Globus pallidus (tissue), 1 donor: ENCODE measurements around the gene MFRP.

ENCODE experiments used
- DNase-seq: peaks from one replicate; pipeline ENCODE4 v3.0.0-alpha.2; 2015; ENCODE audit warnings: low spot score

MFRP gene

GRCh38 chr11:119338318-119338890 is 8.1 kb downstream of the MFRP start:
- DNase-seq, result peak; percentile 84

- no peak for DNase-seq
Observed at GRCh38 chr11:119337581-119338317, 8.8 kb downstream of the MFRP start.

GRCh38 chr11:119336744-119337469 is 9.6 kb downstream of the MFRP start:
- no peak for DNase-seq

GRCh38 chr11:119335655-119336543 is 10.6 kb downstream of the MFRP start:
- peak; percentile 53 for DNase-seq

GRCh38 chr11:119335091-119335654 is 11.3 kb downstream of the MFRP start:
- DNase-seq, result no peak

DNA sequence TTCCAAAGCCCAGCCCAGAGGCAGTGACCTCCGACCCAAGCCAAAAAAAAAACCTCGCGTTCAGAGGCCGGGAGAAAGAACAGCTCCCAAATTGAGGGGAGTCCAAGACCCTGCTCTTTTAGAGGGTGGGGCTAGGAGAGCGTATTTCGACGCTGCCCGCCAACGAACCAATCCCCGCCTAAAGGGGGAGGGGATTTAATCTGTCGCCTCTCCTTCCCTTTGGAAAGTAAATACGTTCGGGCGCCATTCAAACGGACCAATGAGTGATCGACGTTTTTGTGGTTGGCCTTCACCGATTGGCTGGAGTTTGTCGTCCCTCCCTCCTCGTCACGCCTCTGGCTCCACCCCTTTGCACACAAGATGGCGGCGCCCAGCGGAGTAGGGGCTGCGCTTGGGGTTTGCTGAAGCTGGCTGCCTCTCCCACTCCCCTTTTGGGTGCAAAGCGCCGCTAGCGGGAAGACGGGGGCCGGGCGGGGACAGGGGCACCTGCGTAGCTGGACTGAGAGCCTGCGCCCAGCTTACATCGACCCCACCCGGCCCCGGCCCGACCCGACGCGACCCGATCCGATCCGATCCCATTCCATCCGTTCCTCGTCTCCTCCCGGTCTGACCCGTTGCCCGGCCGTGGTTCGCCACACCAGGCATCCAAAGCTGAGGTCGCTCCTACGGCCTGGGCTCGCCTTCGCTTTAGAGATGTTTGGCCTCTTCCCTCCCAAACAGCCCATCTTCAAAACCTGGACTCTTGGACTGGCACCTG is 12.2 kb downstream of the MFRP start, which contains the start of gene RNF26:
Gene RNF26 (plus strand): TSS at position 354 of the 757 bp plus-strand sequence. CDS start 596 bp downstream, outside the sequence.
- DNase-seq, result peak; percentile 99

GRCh38 chr11:119332111-119332765 is 14.3 kb downstream of the MFRP start:
- DNase-seq, result no peak

GRCh38 chr11:119330237-119330636 is 16.3 kb downstream of the MFRP start:
- DNase-seq, result no peak

DNA sequence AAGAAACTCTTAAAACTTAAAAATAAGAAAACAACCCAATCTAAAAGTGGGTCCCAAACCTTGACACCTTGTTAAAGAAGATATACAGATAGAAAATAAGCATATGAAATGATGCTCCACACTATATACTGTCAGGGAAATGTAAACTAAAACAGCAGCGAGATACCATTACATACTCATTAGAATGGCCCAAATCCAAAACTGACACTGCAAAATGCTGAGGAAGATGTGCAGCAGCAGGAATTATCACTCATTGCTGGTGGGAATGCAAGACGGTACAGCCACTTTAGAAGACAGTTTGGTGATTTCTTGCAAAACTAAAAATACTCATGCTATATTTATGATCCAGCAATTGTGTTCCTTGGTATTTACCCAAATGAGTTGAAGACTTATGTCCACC is 17.2 kb downstream of the MFRP start:
- DNase-seq, result no peak

DNA sequence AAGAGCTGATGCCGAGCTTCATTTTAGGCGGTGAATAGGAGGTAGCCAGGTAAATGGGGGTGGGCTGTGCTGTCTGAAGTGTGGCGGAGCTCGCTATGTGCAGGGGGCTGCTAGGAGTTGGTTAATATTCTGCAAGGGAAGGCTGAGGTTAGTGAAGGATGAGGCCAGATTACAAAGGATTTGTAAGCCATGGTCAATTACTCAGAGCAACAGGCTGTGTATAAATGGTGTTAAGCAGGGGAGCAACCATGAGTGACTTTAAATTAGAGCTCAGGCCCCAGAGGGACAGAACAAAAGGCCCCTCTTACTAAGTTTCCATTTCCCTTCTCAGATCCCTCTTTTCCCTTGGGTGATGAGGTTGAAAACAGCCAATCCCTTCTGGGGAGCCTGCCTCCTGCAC is 22.3 kb downstream of the MFRP start:
- no peak for DNase-seq

GRCh38 chr11:119323532-119324033 is 22.9 kb downstream of the MFRP start:
- peak; percentile 70 for DNase-seq

DNA sequence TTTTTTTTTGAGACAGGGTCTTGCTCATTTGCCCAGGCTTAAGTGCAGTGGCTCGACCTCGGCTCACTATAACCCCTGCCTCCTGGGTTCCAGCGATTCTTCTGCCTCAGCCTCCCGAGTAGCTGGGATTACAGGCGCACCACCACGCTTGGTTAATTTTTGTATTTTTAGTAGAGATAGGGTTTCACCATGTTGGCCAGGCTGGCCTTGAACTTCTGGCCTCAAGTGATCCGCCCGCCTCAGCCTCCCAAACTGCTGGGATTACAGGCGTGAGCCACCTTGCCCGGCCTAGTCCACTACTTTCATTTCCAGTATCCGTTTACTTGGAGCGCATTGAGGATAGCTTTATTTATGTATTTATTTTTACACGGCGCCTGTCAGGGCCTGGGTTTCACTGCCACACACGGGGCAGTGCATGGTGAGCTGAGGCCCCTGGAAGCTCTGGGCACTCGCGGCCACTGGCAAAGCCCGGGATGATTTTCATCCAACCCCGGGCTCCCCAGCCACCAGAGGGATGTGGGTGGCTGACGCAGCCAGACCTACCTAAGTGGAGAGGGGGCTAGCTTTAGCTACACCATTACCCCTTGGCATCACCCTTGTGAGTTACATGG is 23.5 kb downstream of the MFRP start:
- no peak for DNase-seq

DNA sequence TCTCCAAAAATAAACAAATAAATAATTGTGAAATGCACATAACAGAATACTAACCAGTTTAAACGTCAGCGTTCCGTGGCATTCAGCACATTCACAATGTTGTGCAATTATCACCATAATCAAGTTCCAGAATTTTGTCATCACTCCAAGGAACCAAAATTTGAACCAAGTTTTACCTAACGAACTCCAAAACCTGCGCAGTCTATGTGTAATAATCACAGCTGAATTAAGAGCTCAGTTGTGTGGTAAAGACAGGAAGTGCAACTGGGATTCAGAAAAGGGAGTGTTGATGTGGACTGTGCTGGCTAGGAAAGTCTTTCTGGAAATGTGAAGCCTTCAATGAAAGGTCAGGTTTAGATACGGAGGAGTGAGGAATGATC is 24.2 kb downstream of the MFRP start:
- DNase-seq, result no peak

- peak; percentile 62 for DNase-seq
Observed at GRCh38 chr11:119320776-119321524, 25.6 kb downstream of the MFRP start.

DNA sequence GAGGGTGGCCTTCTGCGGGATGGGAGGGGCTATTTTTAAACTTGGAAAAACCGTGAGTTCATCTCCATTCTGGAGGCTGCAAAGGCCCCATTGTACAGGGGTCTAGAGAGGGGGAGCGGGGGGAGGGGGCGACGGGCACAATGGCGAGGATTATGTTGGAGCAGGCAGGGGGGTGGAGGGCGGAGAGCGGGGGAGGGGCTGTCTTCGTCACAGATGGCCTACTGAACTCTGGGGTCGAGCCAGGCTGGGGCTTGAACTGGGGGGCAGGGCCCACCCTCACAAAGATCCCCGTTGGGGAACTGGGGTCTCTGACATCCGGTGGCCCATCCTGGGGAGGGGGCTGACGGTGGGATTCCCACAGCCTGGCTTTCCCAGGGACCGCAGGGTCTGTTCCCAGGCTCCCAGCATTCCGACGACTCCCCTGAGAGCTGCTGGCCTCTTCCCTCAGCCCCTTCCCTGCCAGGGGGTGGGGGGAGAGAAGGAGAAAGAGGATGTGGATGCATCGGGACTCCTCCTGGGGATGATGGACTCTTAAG is 26.2 kb downstream of the MFRP start:
- peak; percentile 87 for DNase-seq

GRCh38 chr11:119319700-119320239 is 26.7 kb downstream of the MFRP start:
- peak; percentile 35 for DNase-seq

DNA sequence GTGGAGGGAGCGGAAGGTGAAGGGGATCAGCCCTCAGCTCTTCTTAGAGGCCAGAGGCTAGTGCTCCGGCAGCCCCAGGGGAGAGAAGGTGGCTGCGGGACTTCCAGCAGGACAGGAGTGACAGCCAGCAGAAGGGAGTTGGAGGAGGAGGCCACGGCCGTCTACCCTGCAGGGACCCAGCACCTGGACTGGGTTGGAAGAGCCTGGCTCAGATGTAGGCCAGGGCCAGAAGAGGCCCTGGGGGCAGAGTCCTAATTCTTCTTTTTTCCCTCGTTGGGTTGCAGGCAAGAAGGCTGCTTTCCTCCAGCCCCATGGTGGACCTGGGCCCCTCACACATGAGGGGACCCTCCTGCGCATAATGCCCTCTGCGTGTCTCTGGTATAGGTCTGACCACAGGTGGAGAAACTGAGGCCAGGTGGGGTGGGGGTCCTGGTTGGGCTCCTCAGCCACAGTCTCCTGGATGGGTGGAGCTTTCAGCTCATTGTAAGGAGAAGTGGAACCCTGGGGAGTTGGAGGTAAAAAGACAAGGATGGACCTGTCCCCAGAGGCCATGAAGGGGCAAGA is 27.3 kb downstream of the MFRP start:
- no peak for DNase-seq
